ENCODE measurements around the gene GRM1. TPM values are rescaled to one million over a fixed set of nuclear protein-coding genes. Genes with fewer than 3 reads are reported as not detected.

Gene GRM1
- total and polyA plus RNA-seq, 2 experiments from 2014 or later: 0.29 to 0.63 TPM

DNA sequence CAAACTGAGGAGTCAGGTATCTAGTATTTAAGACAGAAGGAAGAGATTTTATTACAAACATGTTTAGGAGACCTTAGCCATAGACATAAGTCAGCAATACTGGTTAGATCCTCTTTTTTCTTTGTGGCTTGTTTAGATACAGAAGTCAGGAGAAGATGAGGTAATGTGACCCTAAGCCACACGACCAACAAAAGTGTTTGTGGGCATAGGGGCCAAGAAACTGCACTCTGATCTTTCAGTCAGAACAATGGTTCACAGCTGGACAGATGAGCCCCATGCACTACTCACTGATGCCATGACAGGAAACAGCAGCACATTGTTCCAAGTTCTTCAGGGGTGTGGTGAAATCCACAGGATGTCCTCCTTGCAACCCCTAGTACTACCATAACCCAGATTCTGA, 276.2 kb downstream of the GRM1 start:
- no peaks in the 10 kb centered on the region for H3K79me2 ChIP-seq (replicated peaks; ENCODE audit: insufficient read depth)
- Mint-ChIP-seq H3K36me3 (ENCODE audit: low read depth) (no peaks in the 10 kb centered on the region), H3K27me3 (ENCODE audit: insufficient read depth, low read depth, poor library complexity) (no peaks in the 10 kb centered on the region), H3K4me1 (peaks cover 8% of the 10 kb centered on the region), H3K4me3 (no peak overlapping the region), H3K9me3 (no peaks in the 10 kb centered on the region), H3K27ac (no peak overlapping the region)
- H3K4me2 ChIP-seq: no peak overlapping the region
- H3K27ac ChIP-seq (ENCODE audit: low read depth): no peak overlapping the region
- H2AFZ ChIP-seq: no peak overlapping the region
- H3K36me3 ChIP-seq (ENCODE audit: insufficient read depth): no peaks in the 10 kb centered on the region
- no peak for DNase-seq (ENCODE audit: low spot score)
- no peaks in the 10 kb centered on the region for H3K27me3 ChIP-seq (ENCODE audit: insufficient read depth)
- no peaks in the 10 kb centered on the region for H3F3A ChIP-seq (replicated peaks; ENCODE audit: low read depth)
- TF ChIP-seq ZNF331 (CRISPR knock-in tag; IDR thresholded peaks at IDR 0.05; ENCODE audit: low read depth) (no peak), CREB1 (CRISPR knock-in tag; IDR thresholded peaks at IDR 0.05; ENCODE audit: low read depth) (no peak), POLR2AphosphoS5 (IDR thresholded peaks at IDR 0.05; ENCODE audit: low read depth) (no peak), JUNB (IDR thresholded peaks at IDR 0.05; ENCODE audit: unreplicated experiment) (no peak), ZNF114 (CRISPR knock-in tag; IDR thresholded peaks at IDR 0.05) (no peak), EZH2 (IDR thresholded peaks at IDR 0.05; ENCODE audit: low read depth, unreplicated experiment) (no peak)
- TF ChIP-seq, protein P1, sequence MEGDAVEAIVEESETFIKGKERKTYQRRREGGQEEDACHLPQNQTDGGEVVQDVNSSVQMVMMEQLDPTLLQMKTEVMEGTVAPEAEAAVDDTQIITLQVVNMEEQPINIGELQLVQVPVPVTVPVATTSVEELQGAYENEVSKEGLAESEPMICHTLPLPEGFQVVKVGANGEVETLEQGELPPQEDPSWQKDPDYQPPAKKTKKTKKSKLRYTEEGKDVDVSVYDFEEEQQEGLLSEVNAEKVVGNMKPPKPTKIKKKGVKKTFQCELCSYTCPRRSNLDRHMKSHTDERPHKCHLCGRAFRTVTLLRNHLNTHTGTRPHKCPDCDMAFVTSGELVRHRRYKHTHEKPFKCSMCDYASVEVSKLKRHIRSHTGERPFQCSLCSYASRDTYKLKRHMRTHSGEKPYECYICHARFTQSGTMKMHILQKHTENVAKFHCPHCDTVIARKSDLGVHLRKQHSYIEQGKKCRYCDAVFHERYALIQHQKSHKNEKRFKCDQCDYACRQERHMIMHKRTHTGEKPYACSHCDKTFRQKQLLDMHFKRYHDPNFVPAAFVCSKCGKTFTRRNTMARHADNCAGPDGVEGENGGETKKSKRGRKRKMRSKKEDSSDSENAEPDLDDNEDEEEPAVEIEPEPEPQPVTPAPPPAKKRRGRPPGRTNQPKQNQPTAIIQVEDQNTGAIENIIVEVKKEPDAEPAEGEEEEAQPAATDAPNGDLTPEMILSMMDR (conservative IDR thresholded peaks at IDR 0.05; ENCODE audit: low read depth in 2 of 2): no peak
- TF ChIP-seq, protein P2, sequence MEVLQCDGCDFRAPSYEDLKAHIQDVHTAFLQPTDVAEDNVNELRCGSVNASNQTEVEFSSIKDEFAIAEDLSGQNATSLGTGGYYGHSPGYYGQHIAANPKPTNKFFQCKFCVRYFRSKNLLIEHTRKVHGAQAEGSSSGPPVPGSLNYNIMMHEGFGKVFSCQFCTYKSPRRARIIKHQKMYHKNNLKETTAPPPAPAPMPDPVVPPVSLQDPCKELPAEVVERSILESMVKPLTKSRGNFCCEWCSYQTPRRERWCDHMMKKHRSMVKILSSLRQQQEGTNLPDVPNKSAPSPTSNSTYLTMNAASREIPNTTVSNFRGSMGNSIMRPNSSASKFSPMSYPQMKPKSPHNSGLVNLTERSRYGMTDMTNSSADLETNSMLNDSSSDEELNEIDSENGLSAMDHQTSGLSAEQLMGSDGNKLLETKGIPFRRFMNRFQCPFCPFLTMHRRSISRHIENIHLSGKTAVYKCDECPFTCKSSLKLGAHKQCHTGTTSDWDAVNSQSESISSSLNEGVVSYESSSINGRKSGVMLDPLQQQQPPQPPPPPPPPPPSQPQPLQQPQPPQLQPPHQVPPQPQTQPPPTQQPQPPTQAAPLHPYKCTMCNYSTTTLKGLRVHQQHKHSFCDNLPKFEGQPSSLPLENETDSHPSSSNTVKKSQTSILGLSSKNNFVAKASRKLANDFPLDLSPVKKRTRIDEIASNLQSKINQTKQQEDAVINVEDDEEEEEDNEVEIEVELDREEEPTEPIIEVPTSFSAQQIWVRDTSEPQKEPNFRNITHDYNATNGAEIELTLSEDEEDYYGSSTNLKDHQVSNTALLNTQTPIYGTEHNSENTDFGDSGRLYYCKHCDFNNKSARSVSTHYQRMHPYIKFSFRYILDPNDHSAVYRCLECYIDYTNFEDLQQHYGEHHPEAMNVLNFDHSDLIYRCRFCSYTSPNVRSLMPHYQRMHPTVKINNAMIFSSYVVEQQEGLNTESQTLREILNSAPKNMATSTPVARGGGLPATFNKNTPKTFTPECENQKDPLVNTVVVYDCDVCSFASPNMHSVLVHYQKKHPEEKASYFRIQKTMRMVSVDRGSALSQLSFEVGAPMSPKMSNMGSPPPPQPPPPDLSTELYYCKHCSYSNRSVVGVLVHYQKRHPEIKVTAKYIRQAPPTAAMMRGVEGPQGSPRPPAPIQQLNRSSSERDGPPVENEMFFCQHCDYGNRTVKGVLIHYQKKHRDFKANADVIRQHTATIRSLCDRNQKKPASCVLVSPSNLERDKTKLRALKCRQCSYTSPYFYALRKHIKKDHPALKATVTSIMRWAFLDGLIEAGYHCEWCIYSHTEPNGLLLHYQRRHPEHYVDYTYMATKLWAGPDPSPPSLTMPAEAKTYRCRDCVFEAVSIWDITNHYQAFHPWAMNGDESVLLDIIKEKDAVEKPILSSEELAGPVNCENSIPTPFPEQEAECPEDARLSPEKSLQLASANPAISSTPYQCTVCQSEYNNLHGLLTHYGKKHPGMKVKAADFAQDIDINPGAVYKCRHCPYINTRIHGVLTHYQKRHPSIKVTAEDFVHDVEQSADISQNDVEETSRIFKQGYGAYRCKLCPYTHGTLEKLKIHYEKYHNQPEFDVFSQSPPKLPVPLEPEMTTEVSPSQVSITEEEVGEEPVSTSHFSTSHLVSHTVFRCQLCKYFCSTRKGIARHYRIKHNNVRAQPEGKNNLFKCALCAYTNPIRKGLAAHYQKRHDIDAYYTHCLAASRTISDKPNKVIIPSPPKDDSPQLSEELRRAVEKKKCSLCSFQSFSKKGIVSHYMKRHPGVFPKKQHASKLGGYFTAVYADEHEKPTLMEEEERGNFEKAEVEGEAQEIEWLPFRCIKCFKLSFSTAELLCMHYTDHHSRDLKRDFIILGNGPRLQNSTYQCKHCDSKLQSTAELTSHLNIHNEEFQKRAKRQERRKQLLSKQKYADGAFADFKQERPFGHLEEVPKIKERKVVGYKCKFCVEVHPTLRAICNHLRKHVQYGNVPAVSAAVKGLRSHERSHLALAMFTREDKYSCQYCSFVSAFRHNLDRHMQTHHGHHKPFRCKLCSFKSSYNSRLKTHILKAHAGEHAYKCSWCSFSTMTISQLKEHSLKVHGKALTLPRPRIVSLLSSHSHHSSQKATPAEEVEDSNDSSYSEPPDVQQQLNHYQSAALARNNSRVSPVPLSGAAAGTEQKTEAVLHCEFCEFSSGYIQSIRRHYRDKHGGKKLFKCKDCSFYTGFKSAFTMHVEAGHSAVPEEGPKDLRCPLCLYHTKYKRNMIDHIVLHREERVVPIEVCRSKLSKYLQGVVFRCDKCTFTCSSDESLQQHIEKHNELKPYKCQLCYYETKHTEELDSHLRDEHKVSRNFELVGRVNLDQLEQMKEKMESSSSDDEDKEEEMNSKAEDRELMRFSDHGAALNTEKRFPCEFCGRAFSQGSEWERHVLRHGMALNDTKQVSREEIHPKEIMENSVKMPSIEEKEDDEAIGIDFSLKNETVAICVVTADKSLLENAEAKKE (CRISPR knock-in tag; IDR thresholded peaks at IDR 0.05): no peak
- no peaks in the 10 kb centered on the region for H3K9me2 ChIP-seq (ENCODE audit: insufficient read depth)
- no peak for ATAC-seq
- H3K4me1 ChIP-seq (ENCODE audit: insufficient read depth): peaks cover 8% of the 10 kb centered on the region; the same call in 1 of the 2 replicates
- H4K20me1 ChIP-seq (replicated peaks; ENCODE audit: insufficient read depth): no peaks in the 10 kb centered on the region
- no peak overlapping the region for H3K4me3 ChIP-seq
